Epithelial cell of esophagus (primary cell): ENCODE measurements around the gene HSF4.

ENCODE experiments used
- DNase-seq: peaks from one replicate; pipeline ENCODE4 v3.0.0; 2010; ENCODE audit warnings: low read depth
- H3K4me3 ChIP-seq: 2 replicates; pipeline ENCODE4 v1.5.1; 2011; ENCODE audit warnings: mild to moderate bottlenecking, low read length, control low read depth
- TF ChIP-seq, protein P1 (sequence below): IDR thresholded peaks from 2 replicates; pipeline ENCODE4 v1.5.1; 2011; ENCODE audit warnings: low read depth, mild to moderate bottlenecking, low read length, control low read depth, inconsistent platforms; ENCODE audit not compliant: insufficient read depth; ENCODE audit errors: missing control alignments

Gene HSF4

DNA sequence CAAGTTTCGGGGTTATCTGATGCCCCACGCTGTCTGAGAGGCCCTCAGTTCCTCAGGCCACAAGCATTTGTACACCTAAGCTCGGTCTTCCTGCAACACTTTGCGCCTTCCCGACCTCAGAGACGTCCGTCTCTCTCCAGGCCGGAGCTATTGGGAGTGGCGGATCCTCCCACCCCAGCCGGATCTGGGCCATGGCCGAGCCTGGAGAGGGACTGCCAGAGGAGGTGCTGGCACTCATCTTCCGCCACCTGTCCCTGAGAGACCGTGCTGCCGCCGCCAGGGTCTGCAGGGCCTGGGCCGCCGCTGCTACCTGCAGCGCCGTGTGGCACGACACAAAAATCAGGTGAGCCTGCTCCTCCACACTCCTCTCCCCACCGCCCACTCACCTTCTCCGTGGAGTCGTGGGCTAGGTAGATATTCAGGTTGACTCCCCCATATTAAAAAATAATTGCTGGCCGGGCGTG lies 2.9 kb upstream of the HSF4 start:
- TF ChIP-seq, protein P1, sequence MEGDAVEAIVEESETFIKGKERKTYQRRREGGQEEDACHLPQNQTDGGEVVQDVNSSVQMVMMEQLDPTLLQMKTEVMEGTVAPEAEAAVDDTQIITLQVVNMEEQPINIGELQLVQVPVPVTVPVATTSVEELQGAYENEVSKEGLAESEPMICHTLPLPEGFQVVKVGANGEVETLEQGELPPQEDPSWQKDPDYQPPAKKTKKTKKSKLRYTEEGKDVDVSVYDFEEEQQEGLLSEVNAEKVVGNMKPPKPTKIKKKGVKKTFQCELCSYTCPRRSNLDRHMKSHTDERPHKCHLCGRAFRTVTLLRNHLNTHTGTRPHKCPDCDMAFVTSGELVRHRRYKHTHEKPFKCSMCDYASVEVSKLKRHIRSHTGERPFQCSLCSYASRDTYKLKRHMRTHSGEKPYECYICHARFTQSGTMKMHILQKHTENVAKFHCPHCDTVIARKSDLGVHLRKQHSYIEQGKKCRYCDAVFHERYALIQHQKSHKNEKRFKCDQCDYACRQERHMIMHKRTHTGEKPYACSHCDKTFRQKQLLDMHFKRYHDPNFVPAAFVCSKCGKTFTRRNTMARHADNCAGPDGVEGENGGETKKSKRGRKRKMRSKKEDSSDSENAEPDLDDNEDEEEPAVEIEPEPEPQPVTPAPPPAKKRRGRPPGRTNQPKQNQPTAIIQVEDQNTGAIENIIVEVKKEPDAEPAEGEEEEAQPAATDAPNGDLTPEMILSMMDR, result no peak
- H3K4me3 ChIP-seq, result peak overlapping the region; percentile 97
- no peak for DNase-seq

DNA sequence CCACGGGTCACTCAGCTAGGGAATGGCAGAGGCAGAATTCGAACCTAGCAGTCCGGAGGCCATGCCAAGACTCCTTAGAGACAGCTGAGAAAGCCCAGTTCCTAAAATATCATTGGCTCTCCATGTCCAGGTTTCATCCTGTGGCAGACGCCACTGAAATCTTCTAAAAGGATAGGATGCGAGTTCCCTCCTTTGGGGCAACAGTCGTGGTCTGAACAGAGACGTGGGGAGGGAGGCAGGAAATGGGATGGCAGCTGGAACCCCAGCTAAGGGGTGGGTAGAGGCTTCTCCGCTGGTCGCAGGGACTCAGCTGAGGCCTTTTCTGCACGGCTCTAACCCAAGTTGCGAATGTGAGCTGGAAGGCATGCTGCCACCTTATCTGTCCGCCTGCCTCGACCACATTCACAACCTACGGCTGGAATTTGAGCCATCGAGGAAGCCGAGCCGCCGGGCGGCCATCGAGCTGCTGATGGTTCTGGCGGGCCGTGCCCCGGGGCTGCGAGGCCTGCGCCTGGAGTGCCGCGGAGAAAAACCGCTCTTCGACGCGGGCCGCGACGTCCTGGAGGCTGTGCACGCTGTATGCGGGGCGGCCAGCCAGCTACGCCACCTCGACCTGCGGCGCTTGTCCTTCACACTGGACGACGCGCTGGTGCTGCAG lies 1.9 kb upstream of the HSF4 start:
- TF ChIP-seq, protein P1, result no peak
- no peak overlapping the region for H3K4me3 ChIP-seq
- no peak for DNase-seq

DNA sequence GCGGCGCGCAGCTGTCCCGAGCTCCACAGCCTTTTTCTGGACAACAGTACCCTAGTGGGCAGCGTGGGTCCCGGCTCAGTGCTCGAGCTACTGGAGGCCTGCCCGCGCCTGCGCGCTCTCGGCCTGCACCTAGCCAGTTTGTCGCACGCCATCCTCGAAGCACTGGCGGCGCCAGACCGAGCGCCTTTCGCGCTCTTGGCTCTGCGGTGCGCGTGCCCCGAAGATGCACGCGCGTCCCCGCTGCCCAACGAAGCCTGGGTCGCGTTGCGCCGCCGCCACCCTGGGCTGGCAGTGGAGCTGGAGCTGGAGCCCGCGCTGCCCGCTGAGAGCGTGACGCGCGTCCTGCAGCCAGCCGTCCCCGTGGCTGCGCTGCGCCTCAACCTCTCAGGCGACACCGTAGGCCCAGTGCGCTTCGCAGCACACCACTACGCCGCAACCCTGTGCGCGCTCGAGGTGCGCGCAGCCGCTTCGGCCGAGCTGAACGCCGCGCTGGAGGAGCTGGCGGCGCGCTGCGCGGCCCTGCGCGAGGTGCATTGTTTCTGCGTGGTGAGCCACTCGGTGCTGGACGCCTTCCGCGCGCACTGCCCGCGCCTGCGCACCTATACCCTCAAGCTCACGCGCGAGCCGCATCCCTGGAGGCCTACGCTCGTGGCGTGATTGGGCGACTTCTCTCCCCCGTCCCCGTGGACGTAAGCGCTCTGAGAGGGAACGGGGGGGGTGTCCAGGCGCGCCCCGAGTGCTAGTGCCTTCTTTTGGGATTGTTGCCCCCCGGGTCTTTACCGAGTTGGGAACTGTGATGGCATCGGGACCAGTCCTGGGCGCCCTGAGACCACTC lies 1.2 kb upstream of the HSF4 start:
- TF ChIP-seq, protein P1, result no peak
- H3K4me3 ChIP-seq, result peak overlapping the region; percentile 37
- peak; percentile 73 for DNase-seq

- H3K4me3 ChIP-seq, result peak overlapping the region; percentile 37
- no peak for DNase-seq
- TF ChIP-seq, protein P1, result no peak
Measured at GRCh38 chr16:67163999-67164558, 466 bp upstream of the HSF4 start.

DNA sequence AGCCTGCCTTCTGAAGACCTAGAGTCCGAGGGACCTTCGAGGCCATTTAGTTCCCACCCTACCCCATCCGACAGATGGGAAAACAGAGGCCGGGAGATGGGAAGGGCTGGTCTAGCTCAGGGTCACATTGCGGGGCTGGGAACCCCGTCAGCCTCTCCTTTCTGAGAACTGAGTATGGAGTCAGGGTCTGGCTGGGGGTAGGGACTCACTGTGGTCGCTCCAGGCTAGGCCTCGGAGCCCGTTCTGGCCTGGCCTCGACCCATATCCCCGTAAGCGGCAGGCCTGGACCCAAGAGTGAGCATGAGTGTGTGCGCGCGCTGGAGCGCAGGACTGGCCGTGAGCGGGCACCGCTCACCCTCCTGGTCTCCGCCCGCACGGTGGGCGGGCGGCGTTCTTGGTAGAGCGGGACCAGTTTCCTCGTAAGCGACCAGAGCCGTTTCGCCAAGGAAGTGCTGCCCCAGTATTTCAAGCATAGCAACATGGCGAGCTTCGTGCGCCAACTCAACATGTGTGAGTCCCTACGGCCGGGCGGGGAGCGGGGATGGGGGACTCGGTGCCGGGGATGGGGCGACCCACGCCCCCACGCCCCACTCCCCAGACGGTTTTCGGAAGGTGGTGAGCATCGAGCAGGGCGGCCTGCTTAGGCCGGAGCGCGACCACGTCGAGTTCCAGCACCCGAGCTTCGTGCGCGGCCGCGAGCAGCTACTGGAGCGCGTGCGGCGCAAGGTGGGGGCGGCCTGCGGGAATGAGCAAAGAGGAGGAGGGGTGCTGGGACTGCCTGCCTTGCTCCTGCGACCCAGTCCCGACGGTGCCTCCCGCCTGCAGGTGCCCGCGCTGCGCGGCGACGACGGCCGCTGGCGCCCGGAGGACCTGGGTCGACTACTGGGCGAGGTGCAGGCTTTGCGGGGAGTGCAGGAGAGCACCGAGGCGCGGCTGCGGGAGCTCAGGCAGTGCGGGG lies 855 bp downstream of the HSF4 start:
- no peak for DNase-seq
- H3K4me3 ChIP-seq, result no peak overlapping the region

DNA sequence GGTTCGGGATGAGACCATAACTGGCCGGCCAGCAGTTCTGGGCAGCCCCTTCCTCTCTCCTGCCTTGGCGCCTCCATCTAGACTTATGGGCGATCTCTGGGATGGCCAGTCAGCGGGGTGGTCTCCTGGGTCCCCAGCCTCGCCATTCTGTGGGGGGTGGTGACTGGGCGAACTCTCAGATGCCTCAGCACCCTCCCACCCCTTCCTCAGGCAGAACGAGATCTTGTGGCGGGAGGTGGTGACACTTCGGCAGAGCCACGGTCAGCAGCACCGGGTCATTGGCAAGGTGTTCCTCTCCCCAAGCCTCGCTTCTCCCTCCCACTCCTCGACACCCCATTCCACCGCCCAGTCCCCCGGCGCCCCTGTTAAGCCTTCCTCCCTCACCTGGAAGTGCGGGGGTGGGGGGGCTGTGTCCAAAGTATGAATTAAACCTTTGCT lies 1.6 kb downstream of the HSF4 start:
- no peak overlapping the region for H3K4me3 ChIP-seq
- DNase-seq, result no peak
- TF ChIP-seq, protein P1, result no peak

More for the DNA sequence above, 855 bp downstream of the HSF4 start:
- TF ChIP-seq, protein P1, result no peak
